ENCODE results near the gene SPATA2. TPM values are rescaled to one million over a fixed set of nuclear protein-coding genes. Genes with fewer than 3 reads are reported as not detected.

SPATA2 gene
- total and polyA plus RNA-seq, 2 of the 8 experiments (the other 6 are each of a cell fraction or from before 2014, with no cell fraction given), result 11.0 to 13.0 TPM

DNA sequence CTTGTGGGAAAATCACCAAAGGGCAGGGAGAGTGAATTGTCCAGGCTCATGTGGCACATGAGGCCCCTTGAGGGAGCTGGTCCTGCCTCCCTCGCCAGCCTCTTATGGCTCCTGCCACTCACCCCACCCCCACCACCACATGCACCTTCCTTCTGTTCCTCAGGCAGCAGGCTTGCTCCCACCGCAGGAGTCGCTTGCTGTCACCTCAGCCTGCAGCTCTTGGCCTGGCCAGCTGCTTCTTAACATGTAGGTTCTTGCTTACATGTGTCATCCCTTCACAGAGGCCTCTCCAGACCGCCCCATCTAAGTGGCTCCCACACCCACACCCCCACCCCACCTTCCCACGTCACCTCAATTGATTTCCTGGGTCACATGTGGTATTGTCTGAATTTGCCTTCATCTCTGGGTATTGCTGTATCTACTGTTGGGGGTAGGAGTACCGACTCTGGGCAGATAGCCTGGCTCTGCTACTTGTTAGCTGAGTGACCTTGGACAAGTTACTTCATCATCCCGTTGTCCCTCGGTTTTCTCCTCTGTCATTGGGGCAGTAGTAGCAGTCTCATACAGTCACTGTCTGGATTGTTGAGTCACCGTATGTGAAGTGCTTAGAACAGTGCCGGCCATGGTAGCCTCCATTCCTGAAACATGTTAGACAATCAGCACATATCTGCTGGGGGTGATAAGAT lies 61.0 kb downstream of the SPATA2 start (continued):
- TF ChIP-seq RAD21 (IDR thresholded peaks at IDR 0.05 in 1 of 2, conservative IDR thresholded peaks at IDR 0.05 in 1 of 2; ENCODE audit: low read depth in 2 of 2, low read length in 2 of 2), result no peak

All from H1 (cell line).